NCI-H1694 treated with DMSO at 0.1 percent for 48 hours (cell line): ENCODE results near the gene MCM8.

Experiments used
- DNase-seq: peaks from one replicate; lab custom pipeline; 2025; lab: John Stamatoyannopoulos, UW

The MCM8 gene

GRCh38 chr20:5947276-5947675, 3.2 kb upstream of the MCM8 start:
- DNase-seq = no peak

GRCh38 chr20:5949943-5950270, 545 bp upstream of the MCM8 start:
- no peak for DNase-seq

GRCh38 chr20:5967469-5967868, 17.0 kb downstream of the MCM8 start:
- DNase-seq = no peak

GRCh38 chr20:5968462-5968861, 18.0 kb downstream of the MCM8 start:
- DNase-seq = no peak

- no peak for DNase-seq
These were observed 19.0 kb downstream of the MCM8 start for GRCh38 chr20:5969348-5969935.

GRCh38 chr20:5969940-5970339, 19.5 kb downstream of the MCM8 start:
- no peak for DNase-seq

- DNase-seq = no peak
These were observed 19.9 kb downstream of the MCM8 start for GRCh38 chr20:5970381-5970780.

GRCh38 chr20:5971203-5971602, 20.8 kb downstream of the MCM8 start:
- no peak for DNase-seq

GRCh38 chr20:5973172-5973571, 22.7 kb downstream of the MCM8 start:
- no peak for DNase-seq

GRCh38 chr20:5973971-5974370, 23.5 kb downstream of the MCM8 start:
- DNase-seq = no peak

- DNase-seq = no peak
These were observed 24.1 kb downstream of the MCM8 start for GRCh38 chr20:5974531-5974930.

- DNase-seq = no peak
These were observed 25.3 kb downstream of the MCM8 start for GRCh38 chr20:5975778-5976177.

GRCh38 chr20:5977223-5977622, 26.8 kb downstream of the MCM8 start:
- DNase-seq = no peak

- no peak for DNase-seq
These were observed 27.5 kb downstream of the MCM8 start for GRCh38 chr20:5977975-5978374.

- DNase-seq = no peak
These were observed 29.3 kb downstream of the MCM8 start for GRCh38 chr20:5979801-5980200.

- DNase-seq = no peak
These were observed 30.5 kb downstream of the MCM8 start for GRCh38 chr20:5980720-5981538.

- DNase-seq = no peak
These were observed 36.9 kb downstream of the MCM8 start for GRCh38 chr20:5987383-5987782.

GRCh38 chr20:5989539-5989938, 39.1 kb downstream of the MCM8 start:
- DNase-seq = no peak

- DNase-seq = no peak
These were observed 40.5 kb downstream of the MCM8 start for GRCh38 chr20:5990946-5991345.

- no peak for DNase-seq
These were observed 41.4 kb downstream of the MCM8 start for GRCh38 chr20:5991623-5992441.

GRCh38 chr20:5996765-5997164, 46.3 kb downstream of the MCM8 start:
- no peak for DNase-seq

GRCh38 chr20:5999783-6000182, 49.3 kb downstream of the MCM8 start:
- no peak for DNase-seq

GRCh38 chr20:6000871-6001270, 50.4 kb downstream of the MCM8 start:
- no peak for DNase-seq
